SW480 (cell line): ENCODE results near the gene EVI2A.
"Not testable (repeated sequence)": the region's sequence is repeated elsewhere in the genome, so short reads cannot be mapped to it uniquely, and the experiment has no call there.

Source experiments
- DNase-seq: peaks from one replicate; pipeline ENCODE4 v3.0.0-alpha.2; 2016; ENCODE audit warnings: low spot score

Gene EVI2A, protein sequence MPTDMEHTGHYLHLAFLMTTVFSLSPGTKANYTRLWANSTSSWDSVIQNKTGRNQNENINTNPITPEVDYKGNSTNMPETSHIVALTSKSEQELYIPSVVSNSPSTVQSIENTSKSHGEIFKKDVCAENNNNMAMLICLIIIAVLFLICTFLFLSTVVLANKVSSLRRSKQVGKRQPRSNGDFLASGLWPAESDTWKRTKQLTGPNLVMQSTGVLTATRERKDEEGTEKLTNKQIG

DNA sequence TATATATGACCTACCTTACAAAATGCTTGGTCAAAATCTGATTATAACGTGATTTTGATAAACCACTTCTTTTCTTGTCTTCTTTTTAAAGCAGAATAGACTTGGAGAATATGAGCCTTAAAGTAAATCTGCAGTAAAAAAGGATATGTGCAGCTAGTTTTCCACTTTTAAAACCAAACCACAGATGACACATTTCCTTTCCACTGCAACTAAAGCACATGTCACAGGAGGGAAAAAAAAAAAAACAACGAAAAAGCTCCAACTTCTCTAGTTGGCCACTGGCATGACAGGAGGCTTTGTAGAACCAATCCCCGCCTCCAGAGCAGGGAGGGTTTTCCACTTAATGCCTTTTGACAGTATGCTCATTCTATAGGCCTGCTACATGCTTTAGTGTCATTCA lies at the start of gene EVI2A:
EVI2A (minus strand) TSS at position 142 of the 400 bp plus-strand sequence. CDS start 2,609 bp downstream, outside the sequence.
- DNase-seq: peak; percentile 14

DNA sequence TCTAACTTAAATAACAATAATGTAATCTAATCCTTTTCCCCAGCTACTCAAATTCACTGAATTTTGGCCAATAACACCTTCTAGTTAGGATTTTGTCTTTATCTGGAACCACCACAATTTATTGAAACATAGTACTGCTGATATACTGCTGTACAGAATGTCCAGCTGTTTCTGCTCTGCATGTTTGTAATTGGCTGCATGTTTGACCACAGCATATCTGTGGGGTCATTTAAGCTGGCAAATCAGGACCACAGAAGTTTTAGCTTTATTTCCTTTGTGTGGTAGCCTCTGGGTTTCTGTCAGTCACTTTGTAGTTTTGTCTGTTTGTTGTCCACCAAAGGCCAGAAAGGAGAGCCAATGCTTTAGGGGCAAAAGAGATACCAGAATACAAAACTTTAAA lies 47.8 kb upstream of the EVI2A start:
- DNase-seq: no peak

DNA sequence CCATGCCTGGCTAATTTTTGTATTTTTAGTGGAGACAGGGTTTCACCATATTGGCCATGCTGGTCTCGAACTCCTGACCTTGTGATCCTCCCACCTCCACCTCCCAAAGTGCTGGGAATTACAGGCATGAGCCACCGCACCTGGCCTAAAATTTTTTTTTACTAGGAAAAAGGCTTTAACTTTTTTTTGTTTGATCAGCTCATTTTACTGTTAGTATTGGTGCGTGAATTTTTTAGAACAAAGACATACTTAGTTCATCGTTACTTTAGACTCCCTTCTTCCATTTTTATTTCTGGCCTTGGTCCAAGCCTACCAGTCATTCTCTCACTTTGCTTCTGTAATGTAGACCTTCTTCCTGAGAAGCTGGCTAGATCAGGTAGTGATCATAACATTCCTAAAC lies 44.7 kb upstream of the EVI2A start:
- DNase-seq: no peak

DNA sequence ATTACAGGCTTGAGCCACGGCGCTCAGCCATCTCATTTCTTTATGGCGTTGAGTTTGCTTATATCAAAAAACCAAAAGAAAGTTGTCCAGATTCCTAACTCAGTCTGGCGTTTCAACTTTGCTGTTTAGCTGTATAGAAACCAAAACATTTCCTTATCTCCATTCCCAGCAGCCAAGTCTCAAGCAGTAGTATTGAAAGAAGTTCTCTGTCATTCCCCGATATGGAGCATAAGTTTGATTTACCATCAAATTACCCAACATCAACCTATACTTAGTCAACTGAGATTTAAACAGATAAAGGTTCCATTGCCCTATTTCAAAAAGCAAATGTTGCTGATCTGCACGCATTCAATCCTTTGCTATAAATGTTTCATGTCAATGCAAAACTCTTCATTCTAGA lies 42.6 kb upstream of the EVI2A start:
- no peak for DNase-seq

DNA sequence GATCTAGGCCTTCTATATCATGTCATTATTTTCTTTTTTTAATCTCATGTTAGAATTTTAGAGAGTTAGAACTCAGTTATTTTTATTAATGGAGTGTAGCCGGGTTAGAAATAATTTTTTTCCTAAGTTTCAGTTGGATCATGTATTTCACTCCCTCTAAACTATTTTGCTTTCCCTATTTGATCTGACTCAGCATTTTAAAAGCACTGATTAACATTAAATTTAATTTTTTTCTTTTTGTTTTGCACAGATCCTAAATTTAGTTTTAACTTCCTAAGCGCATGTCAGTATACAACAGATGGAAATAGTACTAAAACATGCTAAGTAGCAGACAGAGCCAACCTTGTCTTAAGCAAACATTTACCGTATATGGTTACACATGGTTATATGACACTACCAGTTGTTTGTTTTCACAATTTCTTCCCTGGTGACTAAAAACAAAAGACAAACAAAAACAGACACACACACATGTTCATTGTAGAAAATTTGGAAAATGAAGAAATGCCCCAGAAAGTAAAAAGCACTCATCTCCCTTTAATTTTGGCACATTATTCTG lies 36.5 kb upstream of the EVI2A start:
- DNase-seq: no peak

DNA sequence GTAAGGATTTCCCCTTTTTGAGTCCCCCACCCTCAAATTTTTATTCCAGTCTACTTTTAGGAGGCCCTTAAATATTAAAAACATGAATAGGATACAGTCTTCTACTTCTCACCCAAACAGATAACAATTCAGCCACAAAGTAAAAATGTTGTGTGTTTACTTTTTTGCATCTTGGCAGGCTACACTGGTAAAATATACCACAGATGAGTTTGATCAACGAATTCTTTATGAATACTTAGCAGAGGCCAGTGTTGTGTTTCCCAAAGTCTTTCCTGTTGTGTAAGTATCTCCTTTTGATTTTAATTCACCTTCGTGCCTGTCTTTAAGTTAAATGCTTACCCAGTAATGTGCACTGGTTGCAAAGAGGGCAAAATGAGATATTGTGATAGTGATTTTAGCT lies 35.7 kb upstream of the EVI2A start:
- no peak for DNase-seq

DNA sequence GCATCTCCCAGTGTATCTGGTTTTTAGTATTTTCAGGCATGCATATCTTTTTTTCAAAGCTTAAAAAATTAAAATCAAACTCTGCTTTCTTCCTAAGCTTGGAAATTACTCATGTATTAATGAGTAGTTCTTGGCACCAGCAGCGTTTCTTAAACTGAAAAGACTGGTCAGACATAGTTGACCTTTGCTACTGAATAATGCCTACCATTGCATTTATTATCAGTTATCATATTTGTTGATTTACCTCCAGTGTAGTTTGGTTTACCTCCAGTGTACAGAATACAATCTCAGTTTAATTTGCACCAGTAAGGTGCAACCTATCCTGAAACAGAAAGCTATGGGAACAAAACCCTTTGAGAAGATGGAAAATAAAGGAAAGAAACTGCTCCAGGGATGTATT lies 34.5 kb upstream of the EVI2A start:
- DNase-seq: no peak

DNA sequence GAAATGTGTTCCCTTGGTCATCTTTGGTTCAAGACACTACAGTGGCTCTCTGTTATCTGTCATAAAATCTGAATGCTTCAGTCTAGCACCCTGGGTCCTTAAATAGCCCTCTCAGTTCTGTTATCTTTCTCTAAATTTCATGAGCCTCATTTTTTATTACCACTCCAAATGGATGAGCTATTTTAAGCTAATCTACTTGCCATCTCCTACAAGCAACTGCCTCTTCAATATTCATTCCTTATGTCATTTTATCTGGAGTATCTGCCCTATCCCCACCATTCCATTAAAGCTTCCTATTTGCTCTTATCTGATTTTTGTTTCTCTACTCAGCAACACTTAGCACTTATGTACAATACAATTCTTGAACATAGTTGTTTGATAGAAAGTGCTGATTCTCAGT lies 28.0 kb upstream of the EVI2A start:
- no peak for DNase-seq

DNA sequence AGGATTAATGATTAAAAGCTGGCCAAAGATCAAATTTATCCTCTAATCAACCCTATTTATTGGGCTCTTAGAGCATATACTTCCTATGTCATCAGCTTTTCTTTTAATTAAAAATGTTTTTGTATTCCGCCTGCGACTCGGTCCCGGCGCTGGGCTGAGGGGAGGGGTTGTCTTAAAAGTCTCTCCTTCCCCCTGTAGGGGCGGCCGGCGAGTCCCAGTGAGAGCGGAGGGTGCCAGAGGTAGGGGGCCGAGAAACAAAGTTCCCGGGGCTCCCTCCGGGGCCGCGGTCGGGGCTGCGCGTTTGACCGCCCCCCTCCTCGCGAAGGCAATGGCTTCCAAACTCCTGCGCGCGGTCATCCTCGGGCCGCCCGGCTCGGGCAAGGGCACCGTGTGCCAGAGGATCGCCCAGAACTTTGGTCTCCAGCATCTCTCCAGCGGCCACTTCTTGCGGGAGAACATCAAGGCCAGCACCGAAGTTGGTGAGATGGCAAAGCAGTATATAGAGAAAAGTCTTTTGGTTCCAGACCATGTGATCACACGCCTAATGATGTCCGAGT lies 23.8 kb upstream of the EVI2A start:
- not testable (repeated sequence) for DNase-seq

DNA sequence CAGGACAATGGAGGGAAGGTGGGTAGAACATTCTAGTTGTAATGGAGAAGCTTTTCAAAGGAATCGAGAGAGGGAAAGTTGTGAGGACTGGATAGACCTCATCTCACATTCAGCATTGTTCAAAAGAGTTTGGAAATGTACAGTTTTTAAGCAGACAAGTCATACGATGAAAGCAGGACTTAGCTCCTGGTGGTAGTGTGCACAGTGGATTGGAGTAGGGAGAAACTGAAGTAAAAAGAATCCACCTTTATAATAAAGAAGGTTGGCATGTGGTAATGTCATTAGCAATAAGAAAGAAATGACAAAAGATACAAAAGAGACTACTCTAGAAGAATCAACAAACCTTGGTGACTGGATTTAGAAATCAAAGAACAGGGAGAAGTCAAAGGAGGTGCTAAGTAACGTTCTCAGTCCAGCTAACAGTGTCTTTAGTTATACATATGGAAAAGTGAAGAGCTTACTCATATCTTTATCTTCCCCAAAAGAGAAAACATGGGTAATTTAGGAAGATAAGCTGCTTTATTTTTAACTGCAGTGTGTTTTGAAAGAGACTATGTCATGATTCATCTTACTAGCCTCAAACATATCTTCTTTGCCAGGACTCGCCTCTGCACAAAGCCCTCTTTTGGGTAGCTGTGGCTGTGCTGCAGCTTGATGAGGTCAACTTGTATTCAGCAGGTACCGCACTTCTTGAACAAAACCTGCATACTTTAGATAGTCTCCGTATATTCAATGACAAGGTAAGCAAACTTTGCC lies 18.7 kb upstream of the EVI2A start:
- no peak for DNase-seq

DNA sequence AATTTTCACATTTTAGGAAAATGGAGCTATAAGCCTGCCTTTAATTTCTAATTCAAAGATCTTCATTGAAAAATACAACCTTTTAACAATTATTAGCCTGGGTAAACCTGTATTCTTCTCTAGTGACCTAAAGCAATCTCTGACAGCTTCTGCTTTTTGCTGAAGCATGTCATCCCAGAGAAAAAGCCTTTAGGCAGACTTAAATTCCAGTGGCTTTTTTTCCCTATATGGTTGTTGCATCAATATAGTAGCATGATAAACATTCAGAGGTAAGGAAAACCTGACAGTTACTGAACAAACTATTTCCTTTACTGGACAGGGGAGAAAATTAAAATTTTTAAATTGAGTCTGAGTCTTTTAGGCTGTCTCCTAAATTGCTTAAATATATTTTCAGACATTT lies 7.8 kb upstream of the EVI2A start:
- DNase-seq: no peak

DNA sequence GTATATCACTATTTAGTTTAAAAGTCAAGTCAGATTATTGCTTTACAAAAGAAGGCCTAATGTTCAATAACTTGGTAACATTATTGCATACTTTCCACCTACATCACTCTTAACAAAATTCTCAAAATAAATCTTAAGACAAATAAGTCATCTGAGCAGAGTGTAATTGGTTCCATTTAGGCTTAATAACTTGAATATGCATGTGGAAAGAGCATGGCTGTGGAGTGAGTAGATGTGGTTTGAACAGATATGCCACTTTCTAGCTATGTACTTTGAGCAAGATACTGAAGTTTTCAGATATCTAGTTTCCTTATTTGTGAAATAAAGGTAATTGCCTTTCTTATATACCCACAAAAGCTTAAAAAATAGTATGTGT lies 6.7 kb upstream of the EVI2A start:
- no peak for DNase-seq

DNA sequence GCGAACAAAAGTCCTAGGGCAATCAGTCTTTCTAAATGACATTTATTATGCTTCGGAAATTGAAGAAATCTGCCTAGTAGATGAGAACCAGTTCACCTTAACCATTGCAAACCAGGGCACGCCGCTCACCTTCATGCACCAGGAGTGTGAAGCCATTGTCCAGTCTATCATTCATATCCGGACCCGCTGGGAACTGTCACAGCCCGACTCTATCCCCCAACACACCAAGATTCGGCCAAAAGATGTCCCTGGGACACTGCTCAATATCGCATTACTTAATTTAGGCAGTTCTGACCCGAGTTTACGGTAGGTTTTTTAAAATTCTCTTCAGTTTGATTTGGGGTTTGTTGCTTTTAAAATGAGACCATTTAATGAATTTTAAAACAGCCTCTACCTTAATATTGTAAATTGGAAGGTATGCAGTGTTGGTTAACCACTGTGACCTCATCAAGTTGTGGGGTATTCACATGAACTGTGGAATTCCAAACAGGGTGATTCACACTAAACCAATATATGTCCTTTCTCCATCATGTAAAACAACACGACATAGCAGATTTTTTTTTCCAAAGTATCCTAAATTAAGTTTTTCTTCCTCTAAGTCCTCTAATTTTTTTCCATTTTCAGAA lies 6.2 kb upstream of the EVI2A start:
- DNase-seq: peak; percentile 73

DNA sequence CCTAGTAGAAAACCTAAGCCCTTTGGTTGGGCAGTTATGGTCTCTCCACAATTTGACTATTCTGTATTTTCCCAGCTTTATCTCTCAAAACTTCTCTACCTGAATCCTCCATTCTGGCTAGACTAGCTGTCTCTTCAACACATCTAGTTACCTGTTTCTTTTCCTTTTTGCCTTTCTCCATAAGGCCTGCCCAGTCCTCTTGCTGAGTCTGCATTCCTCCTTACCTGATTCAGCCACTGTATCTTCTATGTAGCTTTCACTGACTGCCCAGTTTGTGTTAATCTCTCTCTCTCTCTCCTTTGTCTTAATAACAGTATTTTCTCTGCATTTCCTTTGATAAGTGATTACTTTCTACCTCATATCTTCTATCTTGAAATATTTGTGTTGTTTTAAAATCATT lies 2.1 kb upstream of the EVI2A start:
- DNase-seq: no peak

DNA sequence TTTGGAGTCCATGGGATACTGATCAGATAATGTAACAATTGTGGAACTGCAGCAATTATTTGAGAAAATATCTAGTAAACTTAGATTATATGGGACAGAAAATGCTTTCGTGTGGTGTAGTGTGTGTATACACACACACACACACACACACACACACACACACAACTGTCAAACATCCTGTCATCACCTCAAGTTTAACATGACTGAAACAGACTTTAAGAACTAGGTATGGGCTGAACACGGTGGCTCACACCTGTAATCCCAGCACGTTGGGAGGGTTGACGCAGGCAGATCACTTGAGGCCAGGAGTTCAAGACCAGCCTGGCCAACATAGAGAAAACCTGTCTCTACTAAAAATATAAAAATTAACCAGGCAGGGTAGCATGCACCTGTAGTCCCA lies 544 bp upstream of the EVI2A start:
- no peak for DNase-seq

DNA sequence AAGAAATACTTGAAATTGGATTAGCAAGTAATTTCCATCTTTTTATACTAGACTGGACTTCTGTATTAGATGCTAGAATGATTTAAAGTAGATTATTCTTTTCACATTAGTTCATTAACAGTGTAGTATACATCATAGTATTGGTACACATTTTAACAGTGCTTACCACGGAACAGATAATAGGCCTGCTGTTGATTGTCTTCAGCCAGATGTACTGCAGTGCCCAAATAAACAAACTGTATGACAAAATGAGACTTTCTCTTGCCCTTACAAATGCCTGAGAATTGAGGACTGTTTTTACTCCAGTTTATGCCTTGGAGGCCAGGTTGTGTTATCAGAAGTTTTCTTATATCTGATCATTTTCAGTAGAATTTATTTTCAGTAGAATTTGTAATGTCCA lies 631 bp downstream of the EVI2A start:
- no peak for DNase-seq

DNA sequence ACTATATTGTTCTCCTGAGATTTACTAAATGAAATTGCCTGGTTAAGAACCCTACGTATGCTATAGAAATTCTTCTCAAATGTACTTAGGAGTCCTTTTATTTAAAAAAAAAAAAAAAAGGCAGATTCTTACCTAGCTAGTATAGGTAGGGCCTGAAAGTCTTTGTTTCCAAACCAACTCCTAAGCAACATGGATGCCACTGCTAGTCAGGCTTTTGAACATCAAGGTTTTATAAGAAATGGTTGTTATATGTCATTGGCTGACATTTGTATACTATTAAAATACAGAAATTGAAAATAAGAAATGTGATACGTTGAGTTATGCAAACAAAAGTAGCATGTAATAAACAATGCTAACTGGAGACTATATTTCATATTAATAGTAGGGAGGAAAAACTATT lies 1.2 kb downstream of the EVI2A start:
- DNase-seq: no peak

DNA sequence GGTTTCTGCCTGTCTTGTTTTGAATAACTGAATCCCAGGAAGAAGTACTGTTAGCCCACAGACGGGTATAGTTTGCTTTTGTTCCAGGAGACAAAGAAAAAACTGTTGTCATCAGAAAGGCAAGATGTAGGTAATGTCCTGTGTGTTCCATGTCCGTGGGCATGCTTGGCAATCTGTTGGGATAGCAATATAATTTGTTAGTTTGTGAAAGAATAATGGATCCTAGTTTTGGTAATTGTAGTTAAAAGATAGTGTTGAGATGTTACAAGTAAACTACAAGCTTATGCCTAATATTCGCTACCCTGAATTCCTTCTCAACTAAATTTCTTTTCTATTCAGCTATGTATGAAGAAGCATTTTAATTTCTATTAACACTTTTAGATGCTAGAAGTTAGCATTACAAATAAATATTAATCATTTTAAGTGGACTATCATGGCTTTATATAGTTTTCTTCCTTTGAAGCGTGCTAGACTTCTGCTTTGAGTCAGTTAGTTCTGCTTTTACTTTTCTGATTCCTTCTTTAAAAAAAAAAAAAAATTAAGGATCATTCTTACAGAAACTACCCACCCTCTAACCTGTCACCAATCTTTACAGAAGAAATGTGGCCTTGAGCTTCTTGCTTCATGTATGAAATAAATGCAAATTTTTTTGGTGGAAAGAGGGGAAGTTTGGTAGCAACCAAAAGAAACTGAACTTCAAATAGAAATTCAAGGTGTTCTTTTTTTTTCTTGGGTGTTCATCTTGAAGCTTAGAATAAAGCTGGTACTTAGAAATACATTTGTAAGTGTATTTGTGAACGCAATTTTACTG lies 2.4 kb downstream of the EVI2A start:
- DNase-seq: no peak

DNA sequence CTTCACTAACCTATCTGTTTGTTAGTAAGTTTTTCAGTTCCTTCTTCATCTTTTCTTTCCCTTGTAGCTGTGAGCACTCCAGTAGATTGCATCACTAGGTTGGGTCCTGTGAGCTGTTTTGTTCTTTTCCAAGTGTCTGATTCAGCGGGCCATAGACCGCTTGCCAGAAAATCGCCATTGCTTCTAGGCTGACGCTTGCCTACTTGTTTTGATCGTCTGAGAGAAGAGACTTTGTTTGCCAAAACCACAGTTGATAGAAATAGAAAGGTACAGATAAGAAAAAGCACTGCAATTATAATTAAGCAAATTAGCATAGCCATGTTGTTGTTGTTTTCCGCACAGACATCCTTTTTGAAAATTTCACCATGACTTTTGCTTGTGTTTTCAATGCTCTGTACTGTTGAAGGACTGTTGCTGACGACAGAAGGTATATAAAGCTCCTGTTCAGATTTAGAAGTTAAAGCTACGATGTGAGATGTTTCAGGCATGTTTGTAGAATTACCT lies 3.1 kb downstream of the EVI2A start:
- no peak for DNase-seq

DNA sequence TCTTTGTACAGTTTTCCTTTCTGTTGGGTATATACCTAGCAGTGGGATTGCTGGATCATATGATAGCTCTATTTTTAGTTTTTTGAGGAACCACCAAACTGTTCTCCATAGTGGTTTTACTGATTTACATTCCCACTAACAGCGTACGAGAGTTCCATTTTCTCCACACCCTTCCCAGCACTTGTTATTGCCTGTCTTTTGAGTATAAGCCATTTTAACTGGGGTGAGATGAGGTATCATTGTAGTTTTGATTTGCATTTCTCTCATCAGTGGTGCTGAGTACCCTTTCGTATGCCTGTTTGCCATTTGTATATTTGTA lies 6.7 kb downstream of the EVI2A start:
- no peak for DNase-seq

DNA sequence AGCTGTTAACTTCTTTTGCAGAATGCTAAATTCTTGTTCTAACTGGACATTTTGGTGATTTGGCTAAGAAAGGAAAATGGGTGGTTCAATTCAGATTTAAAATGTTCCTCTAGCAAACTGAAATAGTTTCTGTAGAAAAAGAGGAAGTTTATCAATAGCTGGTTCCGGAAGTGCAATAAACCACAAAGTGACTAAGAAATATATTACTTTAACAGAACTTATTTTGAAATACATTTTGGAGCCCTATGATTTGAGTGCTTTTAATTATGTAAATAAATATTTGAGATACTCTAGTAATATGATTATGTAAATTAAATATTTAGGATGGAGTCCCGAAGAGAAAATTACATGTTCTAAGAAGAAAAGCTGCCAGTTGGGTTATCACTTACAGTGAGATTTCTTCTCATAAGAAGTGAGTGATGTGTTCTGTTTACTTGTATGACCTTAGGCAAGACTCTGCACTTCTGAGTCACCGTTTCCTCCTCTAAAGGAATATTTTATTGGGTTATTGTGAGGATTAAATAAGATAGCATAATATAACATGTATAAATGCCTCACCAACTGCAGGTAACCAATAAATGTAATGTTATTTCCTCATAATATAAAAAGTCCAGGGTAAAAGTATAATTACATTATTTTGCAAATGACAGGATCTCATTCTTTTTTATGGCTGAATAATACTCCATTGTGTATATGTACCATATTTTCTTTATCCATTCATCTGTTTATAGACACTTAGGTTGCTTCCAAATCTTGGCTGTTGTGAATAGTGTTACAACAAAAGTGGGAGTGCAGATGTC lies 7.2 kb downstream of the EVI2A start, which contains the start of gene EVI2B:
EVI2B (minus strand) TSS at position 73 of the 800 bp plus-strand sequence. CDS start 8,445 bp downstream, outside the sequence.
- DNase-seq: no peak
